ENCODE data around the gene LRRC53. TPM values are rescaled to one million over a fixed set of nuclear protein-coding genes. Genes with fewer than 3 reads are reported as not detected.

LRRC53 gene
- total RNA-seq, 5 donors from 2014 or later (not counting 1 experiment from before 2014, with no cell fraction given), result not detected

GRCh38 chr1:74531796-74532195 lies 19.4 kb upstream of the LRRC53 start:
- H3K4me1 Mint-ChIP-seq, result no peaks in the 10 kb centered on the region
- no peak overlapping the region for H3K4me3 Mint-ChIP-seq
- H3K27me3 ChIP-seq (replicated peaks in 1 of 2; ENCODE audit: control insufficient read depth in 2 of 2, extremely low read depth in 1 of 2, insufficient read depth in 2 of 2, low read length in 1 of 2), result no peaks in the 10 kb centered on the region
- H3K36me3 Mint-ChIP-seq, result no peaks in the 10 kb centered on the region
- H3K27ac Mint-ChIP-seq, result no peak overlapping the region
- no peaks in the 10 kb centered on the region for H3K9me3 ChIP-seq
- ATAC-seq (replicated peaks in 1 of 4), result no peak
- DNase-seq, result no peak
- no peak overlapping the region for H3K4me3 ChIP-seq (ENCODE audit: control insufficient read depth in 1 of 2, extremely low read depth in 1 of 2, low read length in 1 of 2)
- no peak overlapping the region for H3K27ac ChIP-seq (ENCODE audit: low read length)
- no peaks in the 10 kb centered on the region for H3K36me3 ChIP-seq (ENCODE audit: control insufficient read depth in 2 of 2, extremely low read depth in 1 of 2, insufficient read depth in 1 of 2, low read length in 1 of 2)
- ChIA-PET POLR2A (no interaction called here), CTCF (no interaction called here)
- peaks cover 0 to 6% of the 10 kb centered on the region in 2 donors for H3K27me3 Mint-ChIP-seq
- WGBS (ENCODE audit: insufficient coverage), result no CpG with 5 or more reads among the region's 1 CpG
- no peaks in the 10 kb centered on the region for H3K4me1 ChIP-seq (ENCODE audit: control insufficient read depth in 1 of 2, extremely low read depth in 1 of 2, insufficient read depth in 2 of 2, low read length in 2 of 2)
- no peaks in the 10 kb centered on the region for H3K9me3 Mint-ChIP-seq

GRCh38 chr1:74530892-74531291 lies 18.5 kb upstream of the LRRC53 start:
- Mint-ChIP-seq H3K27me3 (peaks cover 0 to 6% of the 10 kb centered on the region in 2 donors), H3K4me3 (no peak overlapping the region), H3K36me3 (no peaks in the 10 kb centered on the region), H3K9me3 (no peaks in the 10 kb centered on the region), H3K27ac (no peak overlapping the region), H3K4me1 (no peaks in the 10 kb centered on the region)
- Histone ChIP-seq H3K36me3 (ENCODE audit: control insufficient read depth in 2 of 2, extremely low read depth in 1 of 2, insufficient read depth in 1 of 2, low read length in 1 of 2) (no peaks in the 10 kb centered on the region), H3K4me3 (ENCODE audit: control insufficient read depth in 1 of 2, extremely low read depth in 1 of 2, low read length in 1 of 2) (no peak overlapping the region), H3K9me3 (no peaks in the 10 kb centered on the region), H3K4me1 (ENCODE audit: control insufficient read depth in 1 of 2, extremely low read depth in 1 of 2, insufficient read depth in 2 of 2, low read length in 2 of 2) (no peaks in the 10 kb centered on the region), H3K27ac (ENCODE audit: low read length) (no peak overlapping the region), H3K27me3 (replicated peaks in 1 of 2; ENCODE audit: control insufficient read depth in 2 of 2, extremely low read depth in 1 of 2, insufficient read depth in 2 of 2, low read length in 1 of 2) (no peaks in the 10 kb centered on the region)
- CTCF ChIA-PET, result no interaction called here
- POLR2A ChIA-PET, result no interaction called here
- no peak for ATAC-seq (replicated peaks in 1 of 4)
- no peak for DNase-seq

- Mint-ChIP-seq H3K4me3 (no peak overlapping the region), H3K4me1 (no peaks in the 10 kb centered on the region), H3K36me3 (no peaks in the 10 kb centered on the region), H3K27ac (no peak overlapping the region), H3K27me3 (peaks cover 4 to 6% of the 10 kb centered on the region in 2 donors), H3K9me3 (no peaks in the 10 kb centered on the region)
- Histone ChIP-seq H3K36me3 (ENCODE audit: control insufficient read depth in 2 of 2, extremely low read depth in 1 of 2, insufficient read depth in 1 of 2, low read length in 1 of 2) (no peaks in the 10 kb centered on the region), H3K9me3 (no peaks in the 10 kb centered on the region), H3K27me3 (replicated peaks in 1 of 2; ENCODE audit: control insufficient read depth in 2 of 2, extremely low read depth in 1 of 2, insufficient read depth in 2 of 2, low read length in 1 of 2) (no peaks in the 10 kb centered on the region), H3K4me1 (ENCODE audit: control insufficient read depth in 1 of 2, extremely low read depth in 1 of 2, insufficient read depth in 2 of 2, low read length in 2 of 2) (no peaks in the 10 kb centered on the region), H3K27ac (ENCODE audit: low read length) (no peak overlapping the region), H3K4me3 (ENCODE audit: control insufficient read depth in 1 of 2, extremely low read depth in 1 of 2, low read length in 1 of 2) (no peak overlapping the region)
- WGBS (ENCODE audit: insufficient coverage), result 80% methylated on average over 4 of the region's 4 CpGs
- ATAC-seq (replicated peaks in 1 of 4), result no peak
- ChIA-PET CTCF (no interaction called here), POLR2A (no interaction called here)
- DNase-seq, result no peak
These were observed 15.7 kb upstream of the LRRC53 start for GRCh38 chr1:74528123-74528522.

GRCh38 chr1:74526708-74527107 lies 14.3 kb upstream of the LRRC53 start:
- no peak overlapping the region for H3K27ac Mint-ChIP-seq
- Histone ChIP-seq H3K4me1 (ENCODE audit: control insufficient read depth in 1 of 2, extremely low read depth in 1 of 2, insufficient read depth in 2 of 2, low read length in 2 of 2) (no peaks in the 10 kb centered on the region), H3K27ac (ENCODE audit: low read length) (no peak overlapping the region), H3K9me3 (no peaks in the 10 kb centered on the region), H3K27me3 (replicated peaks in 1 of 2; ENCODE audit: control insufficient read depth in 2 of 2, extremely low read depth in 1 of 2, insufficient read depth in 2 of 2, low read length in 1 of 2) (no peaks in the 10 kb centered on the region), H3K4me3 (ENCODE audit: control insufficient read depth in 1 of 2, extremely low read depth in 1 of 2, low read length in 1 of 2) (no peak overlapping the region), H3K36me3 (ENCODE audit: control insufficient read depth in 2 of 2, extremely low read depth in 1 of 2, insufficient read depth in 1 of 2, low read length in 1 of 2) (no peaks in the 10 kb centered on the region)
- H3K4me3 Mint-ChIP-seq, result no peak overlapping the region
- ATAC-seq (replicated peaks in 1 of 4), result no peak
- no peaks in the 10 kb centered on the region for H3K36me3 Mint-ChIP-seq
- peaks cover 6 to 8% of the 10 kb centered on the region in 2 donors for H3K27me3 Mint-ChIP-seq
- POLR2A ChIA-PET, result interaction anchor here in 1 of 2 donors (0.6 kb wide), 1 partner anchor 217 kb away, joined by 3 read pairs; no protein-coding TSS in a partner anchor
- no peak for DNase-seq
- no peaks in the 10 kb centered on the region for H3K4me1 Mint-ChIP-seq
- WGBS (ENCODE audit: insufficient coverage), result 80% methylated on average over 1 of the region's 2 CpGs
- H3K9me3 Mint-ChIP-seq, result no peaks in the 10 kb centered on the region
- CTCF ChIA-PET, result no interaction called here

GRCh38 chr1:74523873-74524480 lies 11.6 kb upstream of the LRRC53 start:
- Mint-ChIP-seq H3K27ac (no peak overlapping the region), H3K4me1 (no peaks in the 10 kb centered on the region), H3K9me3 (no peaks in the 10 kb centered on the region), H3K27me3 (peaks cover 12 to 15% of the 10 kb centered on the region in 2 donors), H3K36me3 (no peaks in the 10 kb centered on the region), H3K4me3 (no peak overlapping the region)
- POLR2A ChIA-PET, result no interaction called here
- H3K4me3 ChIP-seq (ENCODE audit: control insufficient read depth in 1 of 2, extremely low read depth in 1 of 2, low read length in 1 of 2), result no peak overlapping the region
- H3K36me3 ChIP-seq (ENCODE audit: control insufficient read depth in 2 of 2, extremely low read depth in 1 of 2, insufficient read depth in 1 of 2, low read length in 1 of 2), result no peaks in the 10 kb centered on the region
- H3K4me1 ChIP-seq (ENCODE audit: control insufficient read depth in 1 of 2, extremely low read depth in 1 of 2, insufficient read depth in 2 of 2, low read length in 2 of 2), result no peaks in the 10 kb centered on the region
- ATAC-seq (replicated peaks in 1 of 4) (no peak), DNase-seq (no peak)
- no peak overlapping the region for H3K27ac ChIP-seq (ENCODE audit: low read length)
- CTCF ChIA-PET, result no interaction called here
- no peaks in the 10 kb centered on the region for H3K27me3 ChIP-seq (replicated peaks in 1 of 2; ENCODE audit: control insufficient read depth in 2 of 2, extremely low read depth in 1 of 2, insufficient read depth in 2 of 2, low read length in 1 of 2)
- WGBS (ENCODE audit: insufficient coverage), result no CpG with 5 or more reads among the region's 2 CpGs
- H3K9me3 ChIP-seq, result no peaks in the 10 kb centered on the region

GRCh38 chr1:74522148-74522547 lies 9.7 kb upstream of the LRRC53 start:
- H3K27me3 ChIP-seq (replicated peaks in 1 of 2; ENCODE audit: control insufficient read depth in 2 of 2, extremely low read depth in 1 of 2, insufficient read depth in 2 of 2, low read length in 1 of 2), result no peaks in the 10 kb centered on the region
- no peaks in the 10 kb centered on the region for H3K4me1 ChIP-seq (ENCODE audit: control insufficient read depth in 1 of 2, extremely low read depth in 1 of 2, insufficient read depth in 2 of 2, low read length in 2 of 2)
- no peak for DNase-seq
- H3K9me3 ChIP-seq, result no peaks in the 10 kb centered on the region
- no peaks in the 10 kb centered on the region for H3K36me3 ChIP-seq (ENCODE audit: control insufficient read depth in 2 of 2, extremely low read depth in 1 of 2, insufficient read depth in 1 of 2, low read length in 1 of 2)
- H3K27ac Mint-ChIP-seq, result no peak overlapping the region
- no peaks in the 10 kb centered on the region for H3K36me3 Mint-ChIP-seq
- no peaks in the 10 kb centered on the region for H3K4me1 Mint-ChIP-seq
- no CpG with 5 or more reads among the region's 4 CpGs for WGBS (ENCODE audit: insufficient coverage)
- no peak overlapping the region for H3K4me3 ChIP-seq (ENCODE audit: control insufficient read depth in 1 of 2, extremely low read depth in 1 of 2, low read length in 1 of 2)
- peaks cover 9 to 15% of the 10 kb centered on the region in 2 donors for H3K27me3 Mint-ChIP-seq
- no peak overlapping the region for H3K27ac ChIP-seq (ENCODE audit: low read length)
- POLR2A ChIA-PET, result no interaction called here
- H3K4me3 Mint-ChIP-seq, result no peak overlapping the region
- no peak for ATAC-seq (replicated peaks in 1 of 4)
- CTCF ChIA-PET, result no interaction called here
- no peaks in the 10 kb centered on the region for H3K9me3 Mint-ChIP-seq

GRCh38 chr1:74517599-74518051 lies 5.2 kb upstream of the LRRC53 start:
- Histone ChIP-seq H3K4me3 (ENCODE audit: control insufficient read depth in 1 of 2, extremely low read depth in 1 of 2, low read length in 1 of 2) (no peak overlapping the region), H3K27me3 (replicated peaks in 1 of 2; ENCODE audit: control insufficient read depth in 2 of 2, extremely low read depth in 1 of 2, insufficient read depth in 2 of 2, low read length in 1 of 2) (no peaks in the 10 kb centered on the region), H3K36me3 (ENCODE audit: control insufficient read depth in 2 of 2, extremely low read depth in 1 of 2, insufficient read depth in 1 of 2, low read length in 1 of 2) (no peaks in the 10 kb centered on the region), H3K9me3 (no peaks in the 10 kb centered on the region), H3K4me1 (ENCODE audit: control insufficient read depth in 1 of 2, extremely low read depth in 1 of 2, insufficient read depth in 2 of 2, low read length in 2 of 2) (no peaks in the 10 kb centered on the region), H3K27ac (ENCODE audit: low read length) (no peak overlapping the region)
- ChIA-PET POLR2A (no interaction called here), CTCF (no interaction called here)
- DNase-seq (no peak), ATAC-seq (replicated peaks in 1 of 4) (no peak)
- Mint-ChIP-seq H3K27ac (no peak overlapping the region), H3K27me3 (peaks cover 6 to 11% of the 10 kb centered on the region in 2 donors), H3K4me3 (no peak overlapping the region), H3K4me1 (no peaks in the 10 kb centered on the region), H3K36me3 (no peaks in the 10 kb centered on the region), H3K9me3 (no peaks in the 10 kb centered on the region)
- WGBS (ENCODE audit: insufficient coverage), result 83% methylated on average over 3 of the region's 6 CpGs

Measured in T-cell (primary cell).